A549 treated with dexamethasone at 1 μM for 4 hours (cell line): ENCODE results near the gene LYVE1. TPM values are rescaled to one million over a fixed set of nuclear protein-coding genes. Genes with fewer than 3 reads are reported as not detected.

ENCODE experiments used
- total RNA-seq: library from RNA; stranded (reverse); fragments of 200-300 nt; extraction: Qiagen RNA extraction; gene quantifications from 5 replicates; pipeline ENCODE4 v1.2.3, GENCODE V29; 2022

LYVE1 gene
- 0.36 to 1.2 TPM (median 0.64 TPM) in 5 replicates for total RNA-seq

GRCh38 chr11:10568486-10568941 lies at the start of gene LYVE1:
TSS of gene LYVE1 (minus strand) at chr11:10568665. CDS start at chr11:10568532, 133 bp downstream.

GRCh38 chr11:10540915-10541560 lies 27.4 kb downstream of the LYVE1 start, which contains the start of gene RNF141:
TSS of gene RNF141 (minus strand) at chr11:10541187. CDS start at chr11:10534158, 7,029 bp downstream.

Other genes with a start within 250 kb of the LYVE1 start
- 6.3 to 8.9 TPM (median 6.8 TPM) in 5 replicates for gene AMPD3, start 113.4 kb downstream of the LYVE1 start, total RNA-seq
- 20.9 to 34.2 TPM (median 31.2 TPM) in 5 replicates for gene RNF141, start 27.5 kb downstream of the LYVE1 start, total RNA-seq
- 0.03 to 0.08 TPM (median 0.05 TPM) in 5 replicates for gene IRAG1, start 125.1 kb upstream of the LYVE1 start, total RNA-seq
- 23.8 to 29.9 TPM (median 27.7 TPM) in 5 replicates for gene CTR9, start 182.6 kb upstream of the LYVE1 start, total RNA-seq
- gene EIF4G2, start 240.3 kb upstream of the LYVE1 start, total RNA-seq: 607 to 728 TPM (median 660 TPM) in 5 replicates